Neural cell (in vitro differentiated cells): Measurements from ENCODE around the gene TXNDC17. TPM values are rescaled to one million over a fixed set of nuclear protein-coding genes. Genes with fewer than 3 reads are reported as not detected.

Experiments
- H2AFZ ChIP-seq: fragments of 200-600, 300-800 bp; sonication (generic), shearing (Covaris generic); 2 replicates; pipeline ENCODE4 v1.6.0; 2014; ENCODE audit warnings: low read depth, mild to moderate bottlenecking, antibody characterized with exemption, low read length, moderate library complexity
- H3F3A ChIP-seq: fragments of 200-600 bp; shearing (Covaris generic); 2 replicates; pipeline ENCODE4 v1.6.1; 2016; ENCODE audit warnings: mild to moderate bottlenecking, moderate library complexity, mixed read lengths, antibody characterized with exemption, low read length; ENCODE audit not compliant: insufficient read depth, poor library complexity, severe bottlenecking
- H3K27ac ChIP-seq: fragments of 200-600, 300-800 bp; sonication (generic), shearing (Covaris generic); 2 replicates; pipeline ENCODE4 v1.5.1; 2014; ENCODE audit warnings: mild to moderate bottlenecking, low read length, moderate library complexity
- H3K27me3 ChIP-seq: fragments of 300-800, 200-600 bp; sonication (generic), shearing (Covaris generic); 2 replicates; pipeline ENCODE4 v1.6.0; 2014; ENCODE audit warnings: mild to moderate bottlenecking, low read depth, low read length, moderate library complexity; ENCODE audit not compliant: insufficient read depth
- H3K36me3 ChIP-seq: fragments of 300-800, 200-600 bp; sonication (generic), shearing (Covaris generic); 2 replicates; pipeline ENCODE4 v1.5.1; 2014; ENCODE audit warnings: mild to moderate bottlenecking, antibody characterized with exemption, low read length, moderate library complexity; ENCODE audit not compliant: insufficient read depth
- H3K4me2 ChIP-seq: fragments of 300-800, 200-600 bp; sonication (generic), shearing (Covaris generic); 2 replicates; pipeline ENCODE4 v1.6.0; 2014; ENCODE audit warnings: mild to moderate bottlenecking, low read length
- H3K4me3 ChIP-seq: fragments of 300-800, 200-600 bp; sonication (generic), shearing (Covaris generic); 2 replicates; pipeline ENCODE4 v1.5.1; 2014; ENCODE audit warnings: mild to moderate bottlenecking, low read length, moderate library complexity
- H3K79me2 ChIP-seq: fragments of 200-600 bp; shearing (Covaris generic); replicated peaks from 2 replicates; pipeline ENCODE4 v1.6.0; 2014; ENCODE audit warnings: mild to moderate bottlenecking, low read length, moderate library complexity; ENCODE audit not compliant: insufficient read depth
- H3K9ac ChIP-seq: fragments of 300-800, 200-600 bp; sonication (generic), shearing (Covaris generic); 2 replicates; pipeline ENCODE4 v1.6.1; 2016; ENCODE audit warnings: mild to moderate bottlenecking, low read length, mixed read lengths
- H3K9me2 ChIP-seq: fragments of 200-600 bp; shearing (Covaris generic); 2 replicates; pipeline ENCODE4 v1.6.1; 2016; ENCODE audit warnings: mild to moderate bottlenecking, low read length, mixed read lengths; ENCODE audit not compliant: insufficient read depth
- H3K9me3 ChIP-seq: fragments of 200-600, 300-800 bp; sonication (generic), shearing (Covaris generic); 2 replicates; pipeline ENCODE4 v1.6.1; 2016; ENCODE audit warnings: mild to moderate bottlenecking, mixed run types, low read length, moderate library complexity, mixed read lengths
- H4K20me1 ChIP-seq: fragments of 200-600 bp; shearing (Covaris generic); 2 replicates; pipeline ENCODE4 v1.6.1; 2016; ENCODE audit warnings: mild to moderate bottlenecking, mixed run types; ENCODE audit not compliant: insufficient read depth
- CTCF ChIP-seq: fragments of 450-650 bp; IDR thresholded peaks from 2 replicates; pipeline ENCODE4 v1.5.1; 2014; ENCODE audit warnings: antibody characterized with exemption, mild to moderate bottlenecking, moderate library complexity; ENCODE audit not compliant: poor library complexity, severe bottlenecking
- EP300 ChIP-seq: fragments of 450-650 bp; conservative IDR thresholded peaks from 2 replicates; pipeline ENCODE4 v1.6.1; 2014; ENCODE audit warnings: antibody characterized with exemption, mild to moderate bottlenecking, moderate library complexity; ENCODE audit not compliant: poor library complexity, severe bottlenecking
- EZH2 ChIP-seq: fragments of 200-600, 300-800 bp; shearing (Covaris generic), sonication (generic); IDR thresholded peaks from 2 replicates; pipeline ENCODE4 v1.6.1; 2014; ENCODE audit warnings: antibody characterized with exemption, low read length, borderline replicate concordance, mild to moderate bottlenecking; ENCODE audit not compliant: insufficient read depth, poor library complexity, severe bottlenecking
- MXI1 ChIP-seq: fragments of 450-650 bp; conservative IDR thresholded peaks from 2 replicates; pipeline ENCODE4 v1.6.1; 2014; ENCODE audit warnings: antibody characterized with exemption, mild to moderate bottlenecking; ENCODE audit not compliant: poor library complexity, severe bottlenecking
- POLR2AphosphoS5 ChIP-seq: IDR thresholded peaks from 2 replicates; pipeline ENCODE4 v1.6.1; 2012
- RAD21 ChIP-seq: fragments of 450-650 bp; conservative IDR thresholded peaks from 2 replicates; pipeline ENCODE4 v1.6.1; 2014; ENCODE audit warnings: antibody characterized with exemption, mild to moderate bottlenecking, moderate library complexity
- REST ChIP-seq: IDR thresholded peaks from 2 replicates; pipeline ENCODE4 v1.6.1; 2012; ENCODE audit warnings: borderline replicate concordance
- SMC3 ChIP-seq: fragments of 450-650 bp; conservative IDR thresholded peaks from 2 replicates; pipeline ENCODE4 v1.6.1; 2014; ENCODE audit warnings: antibody characterized with exemption, mild to moderate bottlenecking, moderate library complexity; ENCODE audit not compliant: poor library complexity
- TAF1 ChIP-seq: IDR thresholded peaks from 2 replicates; pipeline ENCODE4 v1.6.1; 2012; ENCODE audit warnings: low read depth
- polyA plus RNA-seq: library from polyadenylated mRNA; depleted of rRNA; stranded (reverse); fragments of >200 nt; gene quantifications from 2 replicates; pipeline ENCODE4 v1.2.3, GENCODE V29; 2014

Gene TXNDC17
- polyA plus RNA-seq, 1 donor from 2014 or later: 216 TPM

GRCh38 chr17:6633263-6633662, 7.6 kb upstream of the TXNDC17 start:
- peaks cover 20% of the 10 kb centered on the region for H3K36me3 ChIP-seq
- no peaks in the 10 kb centered on the region for H3K27me3 ChIP-seq
- no peaks in the 10 kb centered on the region for H3K9me3 ChIP-seq
- H3K27ac ChIP-seq: no peak overlapping the region
- no peak overlapping the region for H3K4me3 ChIP-seq
- no peaks in the 10 kb centered on the region for H3F3A ChIP-seq
- peaks cover 4% of the 10 kb centered on the region for H3K79me2 ChIP-seq
- peaks cover 4% of the 10 kb centered on the region for H4K20me1 ChIP-seq
- H2AFZ ChIP-seq: no peak overlapping the region
- TF ChIP-seq MXI1 (no peak), POLR2AphosphoS5 (no peak), EZH2 (no peak), REST (no peak), RAD21 (no peak), SMC3 (no peak), TAF1 (no peak), CTCF (no peak), EP300 (no peak)
- no peak overlapping the region for H3K9ac ChIP-seq
- H3K4me2 ChIP-seq: no peak overlapping the region
- H3K9me2 ChIP-seq: no peaks in the 10 kb centered on the region

GRCh38 chr17:6636105-6636504, 4.8 kb upstream of the TXNDC17 start:
- Histone ChIP-seq H3K36me3 (peaks cover 15% of the 10 kb centered on the region), H3K9me3 (no peaks in the 10 kb centered on the region), H3K27ac (no peak overlapping the region), H3F3A (no peaks in the 10 kb centered on the region), H3K4me3 (no peak overlapping the region), H3K9me2 (no peaks in the 10 kb centered on the region), H2AFZ (no peak overlapping the region), H3K4me2 (no peak overlapping the region), H4K20me1 (no peaks in the 10 kb centered on the region), H3K79me2 (peaks cover 17% of the 10 kb centered on the region), H3K27me3 (no peaks in the 10 kb centered on the region), H3K9ac (no peak overlapping the region)
- TF ChIP-seq MXI1: no peak
- TF ChIP-seq SMC3: no peak
- TF ChIP-seq EP300: no peak
- no peak for TF ChIP-seq CTCF
- TF ChIP-seq TAF1: no peak
- TF ChIP-seq REST: no peak
- TF ChIP-seq EZH2: no peak
- TF ChIP-seq POLR2AphosphoS5: no peak
